ENCODE data around the gene MARCHF10. TPM values are rescaled to one million over a fixed set of nuclear protein-coding genes. Genes with fewer than 3 reads are reported as not detected.

The MARCHF10 gene
- total RNA-seq, 3 donors from 2014 or later: 0.35 TPM; not detected in 2

- intact Hi-C loops (cut with DNase I, micrococcal nuclease): loop anchor here in 1 of 2 donors (5.0 kb wide), 1 partner anchor 263 kb away; the partner anchor contains the start of gene TANC2
- peak; percentile 35 for ATAC-seq
- Histone ChIP-seq H3K4me1 (ENCODE audit: low read depth) (no peaks in the 10 kb centered on the region), H3K36me3 (ENCODE audit: low read depth) (no peaks in the 10 kb centered on the region), H3K9me3 (peaks cover 5% of the 10 kb centered on the region), H3K4me3 (no peak overlapping the region)
- DNase-seq: peak in 2 of 3 donors; percentile 49 to 64
- TF ChIP-seq CTCF (IDR thresholded peaks at IDR 0.05): no peak
Observed at GRCh38 chr17:62704381-62704971, 103.6 kb downstream of the MARCHF10 start.

GRCh38 chr17:62703776-62704380, 104.2 kb downstream of the MARCHF10 start:
- no peaks in the 10 kb centered on the region for H3K36me3 ChIP-seq (ENCODE audit: low read depth)
- intact Hi-C loops (cut with DNase I, micrococcal nuclease): loop anchor here in 1 of 2 donors (5.0 kb wide), 1 partner anchor 263 kb away; the partner anchor contains the start of gene TANC2
- peak; percentile 95 for ATAC-seq
- H3K4me1 ChIP-seq (ENCODE audit: low read depth): no peaks in the 10 kb centered on the region
- peak; percentile 74 for TF ChIP-seq CTCF (IDR thresholded peaks at IDR 0.05)
- no peak overlapping the region for H3K4me3 ChIP-seq
- H3K9me3 ChIP-seq: peaks cover 4% of the 10 kb centered on the region
- peak; percentile 74 to 86 (median 76) for DNase-seq

GRCh38 chr17:62703261-62703775, 104.8 kb downstream of the MARCHF10 start:
- H3K4me3 ChIP-seq: no peak overlapping the region
- TF ChIP-seq CTCF (IDR thresholded peaks at IDR 0.05): no peak

GRCh38 chr17:62702746-62703260, 105.3 kb downstream of the MARCHF10 start:
- no peak for DNase-seq
- Histone ChIP-seq H3K4me1 (ENCODE audit: low read depth) (no peaks in the 10 kb centered on the region), H3K36me3 (ENCODE audit: low read depth) (no peaks in the 10 kb centered on the region), H3K4me3 (no peak overlapping the region), H3K9me3 (no peaks in the 10 kb centered on the region)
- no peak for ATAC-seq
- no peak for TF ChIP-seq CTCF (IDR thresholded peaks at IDR 0.05)
- intact Hi-C loops (cut with DNase I, micrococcal nuclease): loop anchor here in 1 of 2 donors (5.0 kb wide), 1 partner anchor 264 kb away; the partner anchor contains the start of gene TANC2

More at GRCh38 chr17:62703261-62703775, 104.8 kb downstream of the MARCHF10 start:
- no peak for DNase-seq
- no peaks in the 10 kb centered on the region for H3K36me3 ChIP-seq (ENCODE audit: low read depth)
- no peaks in the 10 kb centered on the region for H3K9me3 ChIP-seq
- peak; percentile 46 for ATAC-seq
- H3K4me1 ChIP-seq (ENCODE audit: low read depth): no peaks in the 10 kb centered on the region
- intact Hi-C loops (cut with DNase I, micrococcal nuclease): loop anchor here in 1 of 2 donors (5.0 kb wide), 1 partner anchor 264 kb away; the partner anchor contains the start of gene TANC2

GRCh38 chr17:62701706-62702085, 106.4 kb downstream of the MARCHF10 start:
- intact Hi-C loops (cut with DNase I, micrococcal nuclease): loop anchor here in 1 of 2 donors (5.0 kb wide), 1 partner anchor 266 kb away; the partner anchor contains the start of gene TANC2
- no peak for TF ChIP-seq CTCF (IDR thresholded peaks at IDR 0.05)
- Histone ChIP-seq H3K4me1 (ENCODE audit: low read depth) (no peaks in the 10 kb centered on the region), H3K9me3 (no peaks in the 10 kb centered on the region), H3K4me3 (no peak overlapping the region), H3K36me3 (ENCODE audit: low read depth) (no peaks in the 10 kb centered on the region)
- no peak for DNase-seq
- ATAC-seq: no peak
